ENCODE measurements around the gene SLMAP. TPM values are rescaled to one million over a fixed set of nuclear protein-coding genes. Genes with fewer than 3 reads are reported as not detected.

Gene SLMAP
- total RNA-seq, 3 donors from 2014 or later (not counting 1 experiment from before 2014, with no cell fraction given) = 79.4 to 98.6 (median 89.0) TPM

GRCh38 chr3:57841818-57842217 is 85.7 kb downstream of the SLMAP start:
- Histone ChIP-seq H3K27ac (ENCODE audit: low read length) (no peak overlapping the region), H3K4me1 (ENCODE audit: control insufficient read depth, insufficient read depth, low read length) (no peaks in the 10 kb centered on the region), H3K9me3 (ENCODE audit: control insufficient read depth, insufficient read depth, low read length) (no peaks in the 10 kb centered on the region), H3K27me3 (ENCODE audit: control insufficient read depth, insufficient read depth, low read length) (no peaks in the 10 kb centered on the region), H3K4me3 (ENCODE audit: low read length) (no peak overlapping the region), H3K36me3 (ENCODE audit: control insufficient read depth, insufficient read depth, low read length) (peaks cover 2% of the 10 kb centered on the region)
- DNase-seq (no peak), ATAC-seq (no peak)
- H3K27me3 Mint-ChIP-seq (ENCODE audit: low read depth in 2 of 2) = no peaks in the 10 kb centered on the region
- no peaks in the 10 kb centered on the region for H3K36me3 Mint-ChIP-seq
- intact Hi-C loops (cut with micrococcal nuclease) = no loop called here
- TF ChIP-seq, protein P1, sequence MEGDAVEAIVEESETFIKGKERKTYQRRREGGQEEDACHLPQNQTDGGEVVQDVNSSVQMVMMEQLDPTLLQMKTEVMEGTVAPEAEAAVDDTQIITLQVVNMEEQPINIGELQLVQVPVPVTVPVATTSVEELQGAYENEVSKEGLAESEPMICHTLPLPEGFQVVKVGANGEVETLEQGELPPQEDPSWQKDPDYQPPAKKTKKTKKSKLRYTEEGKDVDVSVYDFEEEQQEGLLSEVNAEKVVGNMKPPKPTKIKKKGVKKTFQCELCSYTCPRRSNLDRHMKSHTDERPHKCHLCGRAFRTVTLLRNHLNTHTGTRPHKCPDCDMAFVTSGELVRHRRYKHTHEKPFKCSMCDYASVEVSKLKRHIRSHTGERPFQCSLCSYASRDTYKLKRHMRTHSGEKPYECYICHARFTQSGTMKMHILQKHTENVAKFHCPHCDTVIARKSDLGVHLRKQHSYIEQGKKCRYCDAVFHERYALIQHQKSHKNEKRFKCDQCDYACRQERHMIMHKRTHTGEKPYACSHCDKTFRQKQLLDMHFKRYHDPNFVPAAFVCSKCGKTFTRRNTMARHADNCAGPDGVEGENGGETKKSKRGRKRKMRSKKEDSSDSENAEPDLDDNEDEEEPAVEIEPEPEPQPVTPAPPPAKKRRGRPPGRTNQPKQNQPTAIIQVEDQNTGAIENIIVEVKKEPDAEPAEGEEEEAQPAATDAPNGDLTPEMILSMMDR (IDR thresholded peaks at IDR 0.05) = no peak
- H3K4me1 Mint-ChIP-seq = peaks cover 21 to 27% of the 10 kb centered on the region in 2 donors
- 100% methylated on average over 1 of the region's 2 CpGs for WGBS (ENCODE audit: insufficient coverage)
- no peak overlapping the region for H3K4me3 Mint-ChIP-seq
- no peaks in the 10 kb centered on the region for H3K9me3 Mint-ChIP-seq
- H3K27ac Mint-ChIP-seq = no peak overlapping the region

DNA sequence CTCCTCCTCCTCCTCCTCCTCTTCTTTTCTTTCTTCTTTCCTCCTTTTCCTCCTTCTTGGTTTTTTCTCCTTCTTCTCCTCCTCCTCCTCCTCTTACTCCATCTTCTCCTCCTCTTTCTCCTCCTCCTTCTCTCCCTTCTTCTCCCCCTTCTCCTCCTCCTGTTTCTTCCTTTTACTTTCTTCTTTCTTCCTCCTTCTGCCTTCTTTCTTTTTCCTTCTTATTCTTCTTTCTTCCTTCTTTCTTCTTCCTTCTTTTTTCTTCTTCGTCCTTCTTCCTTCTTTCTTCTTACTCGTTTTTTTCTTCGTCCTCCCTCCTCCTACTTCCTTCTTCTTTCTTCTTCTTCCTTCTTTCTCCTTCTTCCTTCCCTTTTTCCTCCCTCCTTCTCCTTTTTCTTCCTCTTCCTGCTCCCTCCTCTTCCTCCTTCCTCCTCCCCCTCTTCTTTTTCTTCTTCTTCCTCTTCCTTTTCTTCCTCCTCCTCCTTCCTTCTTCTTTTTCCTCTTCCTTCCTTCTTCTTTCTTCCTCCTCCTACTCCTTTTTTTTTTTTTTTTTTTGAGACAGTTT is 92.1 kb downstream of the SLMAP start:
- Histone ChIP-seq H3K27ac (ENCODE audit: low read length) (no peak overlapping the region), H3K36me3 (ENCODE audit: control insufficient read depth, insufficient read depth, low read length) (peaks cover 6% of the 10 kb centered on the region), H3K4me1 (ENCODE audit: control insufficient read depth, insufficient read depth, low read length) (no peaks in the 10 kb centered on the region), H3K27me3 (ENCODE audit: control insufficient read depth, insufficient read depth, low read length) (no peaks in the 10 kb centered on the region), H3K4me3 (ENCODE audit: low read length) (no peak overlapping the region), H3K9me3 (ENCODE audit: control insufficient read depth, insufficient read depth, low read length) (no peaks in the 10 kb centered on the region)
- Mint-ChIP-seq H3K4me1 (no peaks in the 10 kb centered on the region), H3K9me3 (no peaks in the 10 kb centered on the region), H3K27ac (no peak overlapping the region), H3K4me3 (no peak overlapping the region), H3K27me3 (ENCODE audit: low read depth in 2 of 2) (no peaks in the 10 kb centered on the region), H3K36me3 (no peaks in the 10 kb centered on the region)
- TF ChIP-seq, protein P1 (IDR thresholded peaks at IDR 0.05) = no peak
- DNase-seq = no peak
- WGBS (ENCODE audit: insufficient coverage) = 77% methylated on average over 3 of the region's 3 CpGs
- ATAC-seq = no peak
- intact Hi-C loops (cut with micrococcal nuclease) = no loop called here

GRCh38 chr3:57851304-57851703 is 95.2 kb downstream of the SLMAP start:
- peaks cover 6% of the 10 kb centered on the region for H3K36me3 ChIP-seq (ENCODE audit: control insufficient read depth, insufficient read depth, low read length)
- WGBS (ENCODE audit: insufficient coverage) = 92% methylated on average over 5 of the region's 6 CpGs
- no peak overlapping the region for H3K4me3 ChIP-seq (ENCODE audit: low read length)
- no peaks in the 10 kb centered on the region for H3K4me1 ChIP-seq (ENCODE audit: control insufficient read depth, insufficient read depth, low read length)
- DNase-seq = no peak
- no peaks in the 10 kb centered on the region for H3K9me3 ChIP-seq (ENCODE audit: control insufficient read depth, insufficient read depth, low read length)
- intact Hi-C loops (cut with micrococcal nuclease) = no loop called here
- no peak for ATAC-seq
- Mint-ChIP-seq H3K36me3 (no peaks in the 10 kb centered on the region), H3K9me3 (no peaks in the 10 kb centered on the region), H3K27me3 (ENCODE audit: low read depth in 2 of 2) (no peaks in the 10 kb centered on the region), H3K4me1 (no peaks in the 10 kb centered on the region), H3K27ac (no peak overlapping the region), H3K4me3 (no peak overlapping the region)
- no peaks in the 10 kb centered on the region for H3K27me3 ChIP-seq (ENCODE audit: control insufficient read depth, insufficient read depth, low read length)
- no peak overlapping the region for H3K27ac ChIP-seq (ENCODE audit: low read length)
- TF ChIP-seq, protein P1 (IDR thresholded peaks at IDR 0.05) = no peak

GRCh38 chr3:57852896-57853295 is 96.8 kb downstream of the SLMAP start:
- no peak overlapping the region for H3K27ac ChIP-seq (ENCODE audit: low read length)
- TF ChIP-seq, protein P1 (IDR thresholded peaks at IDR 0.05) = peak; percentile 19
- no peaks in the 10 kb centered on the region for H3K4me1 ChIP-seq (ENCODE audit: control insufficient read depth, insufficient read depth, low read length)
- H3K9me3 ChIP-seq (ENCODE audit: control insufficient read depth, insufficient read depth, low read length) = no peaks in the 10 kb centered on the region
- no peaks in the 10 kb centered on the region for H3K9me3 Mint-ChIP-seq
- no peaks in the 10 kb centered on the region for H3K27me3 ChIP-seq (ENCODE audit: control insufficient read depth, insufficient read depth, low read length)
- peaks cover 15% of the 10 kb centered on the region for H3K36me3 ChIP-seq (ENCODE audit: control insufficient read depth, insufficient read depth, low read length)
- no peaks in the 10 kb centered on the region for H3K27me3 Mint-ChIP-seq (ENCODE audit: low read depth in 2 of 2)
- ATAC-seq = no peak
- peak overlapping the region; percentile 25 to 43 for H3K27ac Mint-ChIP-seq
- no peaks in the 10 kb centered on the region for H3K36me3 Mint-ChIP-seq
- no peak overlapping the region for H3K4me3 ChIP-seq (ENCODE audit: low read length)
- H3K4me1 Mint-ChIP-seq = no peaks in the 10 kb centered on the region
- WGBS (ENCODE audit: insufficient coverage) = no CpG with 5 or more reads among the region's 1 CpG
- DNase-seq = peak in 1 of 2 donors; percentile 4
- H3K4me3 Mint-ChIP-seq = no peak overlapping the region
- intact Hi-C loops (cut with micrococcal nuclease) = loop anchor here (2.0 kb wide), 1 partner anchor 456 kb away; no protein-coding TSS in a partner anchor
